MCF 10A (cell line): ENCODE results near the gene TRIM44. TPM values are rescaled to one million over a fixed set of nuclear protein-coding genes. Genes with fewer than 3 reads are reported as not detected.

Source experiments
- BruUV-seq: library from RNA; stranded (reverse); fragments of 400-500 nt; replicated peaks from 2 replicates; lab custom pipeline; 2021; lab: Mats Ljungman, UMichigan
- CTCF ChIA-PET: fragments of 300-600 bp; sonication (Branson Sonifier 250); formaldehyde crosslinking; extraction: SDS; loops from one replicate; lab custom pipeline; 2021; ENCODE audit warnings: antibody characterized with exemption, inconsistent platforms; lab: Yijun Ruan, JAX
- POLR2A ChIA-PET: fragments of 300-600, 350-650 bp; sonication (Branson Sonifier 250); formaldehyde crosslinking; extraction: SDS; loops from one replicate; lab custom pipeline; 2020; ENCODE audit warnings: antibody characterized with exemption, inconsistent platforms; lab: Yijun Ruan, JAX
- DNase-seq: peaks from one replicate; pipeline ENCODE4 v3.0.0-alpha.2; 2018; ENCODE audit not compliant: unreplicated experiment
- H3K27ac Mint-ChIP-seq: one replicate; pipeline ENCODE4 v1.8.0; 2022; ENCODE audit warnings: mild to moderate bottlenecking, low read depth, mixed read lengths; ENCODE audit not compliant: unreplicated experiment
- H3K27me3 Mint-ChIP-seq: one replicate; pipeline ENCODE4 v1.8.0; 2022; ENCODE audit warnings: mixed read lengths; ENCODE audit not compliant: insufficient read depth, unreplicated experiment
- H3K36me3 Mint-ChIP-seq: one replicate; pipeline ENCODE4 v1.8.0; 2022; ENCODE audit warnings: mild to moderate bottlenecking, moderate library complexity, mixed read lengths; ENCODE audit not compliant: insufficient read depth, unreplicated experiment
- H3K4me1 Mint-ChIP-seq: one replicate; pipeline ENCODE4 v1.8.0; 2022; ENCODE audit warnings: mixed read lengths; ENCODE audit not compliant: insufficient read depth, unreplicated experiment
- H3K4me3 Mint-ChIP-seq: one replicate; pipeline ENCODE4 v1.8.0; 2022; ENCODE audit warnings: mild to moderate bottlenecking, moderate library complexity, mixed read lengths; ENCODE audit not compliant: unreplicated experiment
- H3K9me3 Mint-ChIP-seq: one replicate; pipeline ENCODE4 v1.8.0; 2022; ENCODE audit warnings: mixed read lengths; ENCODE audit not compliant: unreplicated experiment
- CTCF ChIP-seq: fragments of 200-600 bp; IDR thresholded peaks from one replicate; pipeline ENCODE4 v1.8.0; 2022; ENCODE audit warnings: antibody characterized with exemption, mild to moderate bottlenecking; ENCODE audit not compliant: unreplicated experiment
- intact Hi-C: fragments of 100-400 bp; cut with micrococcal nuclease; formaldehyde crosslinking; loops from 2 replicates; pipeline ENCODE4 v1.14.1; 2022
- total RNA-seq: library from RNA; stranded (reverse); gene quantifications from 2 replicates; pipeline ENCODE4 v1.2.3, GENCODE V29; 2022

TRIM44 gene
- total RNA-seq, 1 experiment from 2014 or later, result 103 TPM

- Mint-ChIP-seq H3K4me1 (peaks cover 30% of the 10 kb centered on the region), H3K27ac (no peak overlapping the region), H3K9me3 (no peaks in the 10 kb centered on the region), H3K4me3 (no peak overlapping the region), H3K36me3 (peaks cover 16% of the 10 kb centered on the region), H3K27me3 (no peaks in the 10 kb centered on the region)
- DNase-seq, result no peak
- CTCF ChIA-PET, result interaction anchor here (0.6 kb wide), 1 partner anchor 279 kb away, joined by 4 read pairs; no protein-coding TSS in a partner anchor
- intact Hi-C loops, result no loop called here
- no peak for TF ChIP-seq CTCF
- BruUV-seq, result no TSS peak
- POLR2A ChIA-PET, result interaction anchor here (1.5 to 2.4 kb wide), 2 partner anchors 8 to 11 kb away, joined by 4 to 7 read pairs; no protein-coding TSS in a partner anchor
Measured at GRCh38 chr11:35787013-35787504, 124.5 kb downstream of the TRIM44 start.

GRCh38 chr11:35787626-35788025 lies 125.1 kb downstream of the TRIM44 start:
- no peak for DNase-seq
- intact Hi-C loops, result no loop called here
- Mint-ChIP-seq H3K4me1 (peaks cover 35% of the 10 kb centered on the region), H3K9me3 (no peaks in the 10 kb centered on the region), H3K36me3 (peaks cover 18% of the 10 kb centered on the region), H3K27me3 (no peaks in the 10 kb centered on the region), H3K4me3 (no peak overlapping the region), H3K27ac (no peak overlapping the region)
- POLR2A ChIA-PET, result interaction anchor here (1.5 kb wide), 1 partner anchor 11 kb away, joined by 4 read pairs; no protein-coding TSS in a partner anchor
- no TSS peak for BruUV-seq
- TF ChIP-seq CTCF, result no peak
- CTCF ChIA-PET, result interaction anchor here (0.6 kb wide), 1 partner anchor 280 kb away, joined by 4 read pairs; no protein-coding TSS in a partner anchor

- BruUV-seq, result no TSS peak
- ChIA-PET POLR2A (interaction anchor here (0.6 to 1.0 kb wide), 2 partner anchors 17 to 32 kb away, joined by 3 read pairs; no protein-coding TSS in a partner anchor), CTCF (interaction anchor here (0.5 to 1.2 kb wide), 4 partner anchors 10 to 128 kb away, joined by 3 to 5 read pairs (median 4); no protein-coding TSS in a partner anchor)
- Mint-ChIP-seq H3K36me3 (peaks cover 18% of the 10 kb centered on the region), H3K4me3 (no peak overlapping the region), H3K27ac (no peak overlapping the region), H3K4me1 (peaks cover 50% of the 10 kb centered on the region), H3K9me3 (no peaks in the 10 kb centered on the region), H3K27me3 (no peaks in the 10 kb centered on the region)
- TF ChIP-seq CTCF, result no peak
- intact Hi-C loops, result no loop called here
- DNase-seq, result no peak
Measured at GRCh38 chr11:35791088-35791958, 128.7 kb downstream of the TRIM44 start.
